Fibroblast of the aortic adventitia (primary cell): Measurements from ENCODE around the gene SCUBE1. TPM values are rescaled to one million over a fixed set of nuclear protein-coding genes. Genes with fewer than 3 reads are reported as not detected.
"Not testable (repeated sequence)": the region's sequence is repeated elsewhere in the genome, so short reads cannot be mapped to it uniquely, and the experiment has no call there.

Experiments
- DNase-seq: peaks from one replicate; pipeline ENCODE4 v3.0.0-alpha.2; 2010; ENCODE audit warnings: low read depth
- H3K4me3 ChIP-seq: 2 replicates; pipeline ENCODE4 v1.5.1; 2011; ENCODE audit warnings: low read depth, mild to moderate bottlenecking, control low read depth, low read length, moderate library complexity
- CTCF ChIP-seq: IDR thresholded peaks from 2 replicates; pipeline ENCODE4 v1.5.1; 2011; ENCODE audit warnings: mild to moderate bottlenecking, low read length, control low read depth, inconsistent platforms; ENCODE audit not compliant: insufficient read depth
- total RNA-seq: library from RNA; depleted of rRNA; stranded (reverse); fragments of >200 nt; gene quantifications from 2 replicates; pipeline ENCODE4 v1.2.3, GENCODE V29; 2012; ENCODE audit warnings: low replicate concordance

The SCUBE1 gene
- total RNA-seq, 1 donor = not detected

GRCh38 chr22:43289531-43289963 lies 53.6 kb downstream of the SCUBE1 start:
- peak; percentile 21 for DNase-seq
- TF ChIP-seq CTCF = no peak
- peak overlapping the region; percentile 55 for H3K4me3 ChIP-seq

- peak overlapping the region; percentile 55 for H3K4me3 ChIP-seq
- DNase-seq = no peak
- no peak for TF ChIP-seq CTCF
Observed at GRCh38 chr22:43288807-43289420, 54.3 kb downstream of the SCUBE1 start.

- no peak for DNase-seq
- no peak for TF ChIP-seq CTCF
- H3K4me3 ChIP-seq = no peak overlapping the region
Observed at GRCh38 chr22:43288378-43288777, 54.8 kb downstream of the SCUBE1 start.

- no peak for DNase-seq
- no peak overlapping the region for H3K4me3 ChIP-seq
- no peak for TF ChIP-seq CTCF
Observed at GRCh38 chr22:43287441-43287840, 55.7 kb downstream of the SCUBE1 start.

GRCh38 chr22:43281394-43281793 lies 61.8 kb downstream of the SCUBE1 start:
- no peak for TF ChIP-seq CTCF
- DNase-seq = no peak
- no peak overlapping the region for H3K4me3 ChIP-seq

- DNase-seq, H3K4me3 ChIP-seq: not testable (repeated sequence)
Observed at GRCh38 chr22:43280523-43280886, 62.7 kb downstream of the SCUBE1 start.

GRCh38 chr22:43279867-43280522 lies 63.2 kb downstream of the SCUBE1 start:
- TF ChIP-seq CTCF = no peak
- no peak for DNase-seq
- H3K4me3 ChIP-seq = no peak overlapping the region
